Lower leg skin (tissue), 4 donors: ENCODE data around the gene ASB9. TPM values are rescaled to one million over a fixed set of nuclear protein-coding genes. Genes with fewer than 3 reads are reported as not detected.
A peak's percentile ranks its signal among the peaks of the same experiment; 100 is the strongest.
"Not testable (repeated sequence)": the region's sequence is repeated elsewhere in the genome, so short reads cannot be mapped to it uniquely, and the experiment has no call there.

ENCODE experiments used
- DNase-seq, 2 donors: peaks; one replicate each; pipeline ENCODE4 v3.0.0-alpha.2; 2019; ENCODE audit warnings: low spot score in 2 of 2
- H3K4me3 ChIP-seq: fragments of 200-600 bp; sonication (generic); 2 replicates; pipeline ENCODE4 v1.5.1; 2017; ENCODE audit warnings: mild to moderate bottlenecking, low read depth; ENCODE audit not compliant: poor library complexity, severe bottlenecking
- CTCF ChIP-seq, 3 donors: fragments of 450-650 bp; IDR thresholded peaks; one replicate each; pipeline ENCODE4 v1.5.1; 2016; ENCODE audit warnings: antibody characterized with exemption in 3 of 3, mild to moderate bottlenecking in 3 of 3, moderate library complexity in 2 of 3
- POLR2A ChIP-seq, 2 donors: fragments of 450-650 bp; IDR thresholded peaks; one replicate each; pipeline ENCODE4 v1.6.1; 2016 to 2017; ENCODE audit warnings: antibody characterized with exemption in 2 of 2, mild to moderate bottlenecking in 1 of 2, moderate library complexity in 1 of 2
- WGBS, 2 donors: methylation state at CpG; one replicate each; pipeline ENCODE4 v1.1.5; 2018; 5-methylcytosine and 5-hydroxymethylcytosine counted together
- intact Hi-C: fragments of 100-400 bp; cut with DNase I; formaldehyde crosslinking; loops from one replicate; pipeline ENCODE4 v1.15.0; 2023; ENCODE audit warnings: low total_unique reads
- total RNA-seq, 4 donors: library from RNA; depleted of rRNA; stranded (reverse); fragments of >200 nt; gene quantifications; one replicate each; pipeline ENCODE4 v1.1.0, GENCODE V29; 2016

Gene ASB9
- total RNA-seq, result 1 to 10 TPM in 2 of 4 donors, not detected in 2; 1.7 to 7.0 TPM

GRCh38 chrX:15269618-15270521, at the start of gene ASB9:
ASB9 (minus strand) TSS chrX:15270083; CDS start chrX:15269874, 209 bp downstream.
- intact Hi-C loops, result no loop called here
- DNase-seq, result peak in 1 of 2 donors; percentile 19
- WGBS, 2 donors, result 9 to 32% methylated on average over 14 to 15 of the region's 15 CpGs
- no peak within 1 kb of the TSS for H3K4me3 ChIP-seq
- no peak for TF ChIP-seq POLR2A (IDR thresholded peaks at IDR 0.05)
- no peak for TF ChIP-seq CTCF (IDR thresholded peaks at IDR 0.05)

GRCh38 chrX:15319075-15319474, 49.2 kb upstream of the ASB9 start:
- no peak overlapping the region for H3K4me3 ChIP-seq
- no peak for DNase-seq
- intact Hi-C loops, result no loop called here
- WGBS, 2 donors, result 78 to 86% methylated on average over 4 of the region's 4 CpGs
- no peak for TF ChIP-seq CTCF (IDR thresholded peaks at IDR 0.05)
- TF ChIP-seq POLR2A (IDR thresholded peaks at IDR 0.05), result no peak

- intact Hi-C loops, result no loop called here
- no peak for TF ChIP-seq CTCF (IDR thresholded peaks at IDR 0.05)
- no peak for DNase-seq
- WGBS, 2 donors, result 35 to 44% methylated on average over 3 of the region's 3 CpGs
- H3K4me3 ChIP-seq, result no peak within 1 kb of the TSS
Observed at GRCh38 chrX:15315509-15315908, 45.6 kb upstream of the ASB9 start, which contains the start of gene ASB11. ASB11 (minus strand) TSS chrX:15315640; CDS start chrX:15315605, 35 bp downstream.

GRCh38 chrX:15314472-15314871, 44.6 kb upstream of the ASB9 start:
- 39 to 45% methylated on average over 2 of the region's 2 CpGs for WGBS, 2 donors
- intact Hi-C loops, result no loop called here
- no peak for TF ChIP-seq POLR2A (IDR thresholded peaks at IDR 0.05)
- no peak for DNase-seq
- no peak overlapping the region for H3K4me3 ChIP-seq

- TF ChIP-seq CTCF (IDR thresholded peaks at IDR 0.05) (no peak), POLR2A (IDR thresholded peaks at IDR 0.05) (no peak)
- no peak for DNase-seq
- H3K4me3 ChIP-seq, result no peak overlapping the region
- intact Hi-C loops, result no loop called here
- 74 to 84% methylated on average over 3 of the region's 3 CpGs for WGBS, 2 donors
Observed at GRCh38 chrX:15311119-15311518, 41.2 kb upstream of the ASB9 start.

- 10 to 35% methylated on average over 3 of the region's 3 CpGs for WGBS, 2 donors
- intact Hi-C loops, result no loop called here
- no peak for TF ChIP-seq POLR2A (IDR thresholded peaks at IDR 0.05)
- TF ChIP-seq CTCF (IDR thresholded peaks at IDR 0.05), result no peak
- H3K4me3 ChIP-seq, result no peak overlapping the region
- peak in 1 of 2 donors; percentile 45 for DNase-seq
Observed at GRCh38 chrX:15310117-15310516, 40.2 kb upstream of the ASB9 start.

GRCh38 chrX:15305899-15306298, 36.0 kb upstream of the ASB9 start:
- H3K4me3 ChIP-seq, DNase-seq, intact Hi-C loops: not testable (repeated sequence)
- WGBS, 2 donors, result 62 to 81% methylated on average over 3 of the region's 3 CpGs
